Tibial nerve (tissue), 4 donors: ENCODE measurements around the gene UGT1A8. TPM values are rescaled to one million over a fixed set of nuclear protein-coding genes. Genes with fewer than 3 reads are reported as not detected.

Experiments used
- DNase-seq, 2 donors: peaks; one replicate each; pipeline ENCODE4 v3.0.0-alpha.2; 2019; ENCODE audit warnings: low spot score in 2 of 2
- H3K27ac ChIP-seq, 4 donors: fragments of 200-600 bp; sonication (generic) in 3 of 4; one replicate each; pipeline ENCODE4 v1.5.1; 2017 to 2019; ENCODE audit warnings: mild to moderate bottlenecking in 1 of 4
- H3K27me3 ChIP-seq, 2 donors: fragments of 200-600 bp; sonication (generic) in 1 of 2; one replicate each; pipeline versions ENCODE4 v1.5.1 to v1.6.0; 2017 to 2019
- H3K36me3 ChIP-seq, 3 donors: fragments of 200-600 bp; sonication (generic); one replicate each; pipeline ENCODE4 v1.5.1; 2018 to 2019
- H3K4me1 ChIP-seq, 4 donors: fragments of 200-600 bp; sonication (generic) in 3 of 4; one replicate each; pipeline ENCODE4 v1.5.1; 2017 to 2019
- H3K4me3 ChIP-seq, 4 donors: fragments of 200-600 bp; sonication (generic) in 3 of 4; one replicate each; pipeline ENCODE4 v1.5.1; 2017 to 2019; ENCODE audit warnings: mild to moderate bottlenecking in 1 of 4, moderate library complexity in 1 of 4
- H3K9me3 ChIP-seq, 4 donors: fragments of 200-600 bp; sonication (generic) in 3 of 4; one replicate each; pipeline ENCODE4 v1.5.1; 2017 to 2019
- EP300 ChIP-seq, 2 donors: sonication (generic); formaldehyde crosslinking; IDR thresholded peaks; one replicate each; pipeline ENCODE4 v1.6.1; 2017; ENCODE audit warnings: antibody characterized with exemption in 2 of 2, mild to moderate bottlenecking in 1 of 2
- POLR2A ChIP-seq, 2 donors: fragments of 450-650 bp; IDR thresholded peaks; one replicate each; pipeline ENCODE4 v1.6.1; 2017; ENCODE audit warnings: antibody characterized with exemption in 2 of 2, mild to moderate bottlenecking in 2 of 2, moderate library complexity in 2 of 2
- WGBS, 2 donors: methylation state at CpG; one replicate each; pipeline ENCODE4 v1.1.5; 2018; 5-methylcytosine and 5-hydroxymethylcytosine counted together
- total RNA-seq, 4 donors: library from RNA; depleted of rRNA; stranded (reverse); fragments of >200 nt; gene quantifications; one replicate each; pipeline ENCODE4 v1.1.0, GENCODE V29; 2016
- TF ChIP-seq, protein P1 (sequence below), 5 experiments: fragments of 200-600 bp in 3 of 5; fragments of 450-650 bp in 2 of 5; sonication (generic) in 3 of 5; IDR thresholded peaks; one replicate each; pipeline ENCODE4 v1.5.1; 2016 to 2019; ENCODE audit warnings: antibody characterized with exemption in 5 of 5, mild to moderate bottlenecking in 3 of 5, moderate library complexity in 2 of 5

UGT1A8 gene
- total RNA-seq, 4 donors from 2014 or later: not detected

DNA sequence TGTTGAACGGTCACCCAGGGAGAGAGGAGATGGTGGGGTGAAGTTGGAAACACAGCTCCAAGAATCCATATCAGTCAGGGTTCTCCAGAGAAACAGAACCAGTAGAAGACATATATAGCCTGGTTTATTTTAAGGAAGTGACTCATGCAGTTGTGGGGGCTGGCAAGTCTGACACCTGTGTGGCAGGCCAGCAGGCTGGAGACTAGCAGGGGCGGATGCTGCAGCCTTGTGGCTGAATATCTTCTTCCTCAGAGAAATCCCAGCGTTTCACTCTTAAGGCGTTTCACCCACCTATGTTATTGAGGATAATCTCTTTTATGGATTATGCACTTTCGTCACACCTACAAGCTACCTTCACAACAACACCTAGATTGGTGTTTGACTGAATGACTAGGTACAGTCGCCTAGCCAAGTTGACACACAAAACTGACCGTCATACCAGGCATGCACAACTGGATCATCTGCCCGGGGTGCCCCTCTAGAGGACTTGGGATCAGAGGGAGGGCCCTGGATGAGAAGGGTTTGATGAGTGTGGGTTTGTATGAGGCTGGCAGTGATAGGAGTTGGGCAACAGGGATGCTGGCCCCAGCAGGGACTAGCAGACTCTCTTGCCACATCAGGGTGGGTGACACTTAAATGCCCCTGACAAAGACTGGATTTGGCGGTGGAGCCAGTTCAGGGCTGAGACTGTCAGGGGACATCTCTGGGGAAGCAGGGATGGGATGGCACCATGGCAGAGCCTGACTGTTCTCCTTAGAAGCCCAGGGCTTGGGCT, 184.1 kb downstream of the UGT1A8 start:
- H3K27me3 ChIP-seq: no peaks in the 10 kb centered on the region
- 75 to 79% methylated on average over 9 of the region's 9 CpGs for WGBS, 2 donors
- no peak overlapping the region for H3K27ac ChIP-seq
- TF ChIP-seq, protein P1, sequence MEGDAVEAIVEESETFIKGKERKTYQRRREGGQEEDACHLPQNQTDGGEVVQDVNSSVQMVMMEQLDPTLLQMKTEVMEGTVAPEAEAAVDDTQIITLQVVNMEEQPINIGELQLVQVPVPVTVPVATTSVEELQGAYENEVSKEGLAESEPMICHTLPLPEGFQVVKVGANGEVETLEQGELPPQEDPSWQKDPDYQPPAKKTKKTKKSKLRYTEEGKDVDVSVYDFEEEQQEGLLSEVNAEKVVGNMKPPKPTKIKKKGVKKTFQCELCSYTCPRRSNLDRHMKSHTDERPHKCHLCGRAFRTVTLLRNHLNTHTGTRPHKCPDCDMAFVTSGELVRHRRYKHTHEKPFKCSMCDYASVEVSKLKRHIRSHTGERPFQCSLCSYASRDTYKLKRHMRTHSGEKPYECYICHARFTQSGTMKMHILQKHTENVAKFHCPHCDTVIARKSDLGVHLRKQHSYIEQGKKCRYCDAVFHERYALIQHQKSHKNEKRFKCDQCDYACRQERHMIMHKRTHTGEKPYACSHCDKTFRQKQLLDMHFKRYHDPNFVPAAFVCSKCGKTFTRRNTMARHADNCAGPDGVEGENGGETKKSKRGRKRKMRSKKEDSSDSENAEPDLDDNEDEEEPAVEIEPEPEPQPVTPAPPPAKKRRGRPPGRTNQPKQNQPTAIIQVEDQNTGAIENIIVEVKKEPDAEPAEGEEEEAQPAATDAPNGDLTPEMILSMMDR (IDR thresholded peaks at IDR 0.05): no peak
- TF ChIP-seq POLR2A (IDR thresholded peaks at IDR 0.05) (no peak), EP300 (IDR thresholded peaks at IDR 0.05) (no peak)
- no peaks in the 10 kb centered on the region for H3K36me3 ChIP-seq
- no peak overlapping the region for H3K4me3 ChIP-seq
- no peaks in the 10 kb centered on the region for H3K4me1 ChIP-seq
- H3K9me3 ChIP-seq: no peaks in the 10 kb centered on the region
- DNase-seq: no peak

DNA sequence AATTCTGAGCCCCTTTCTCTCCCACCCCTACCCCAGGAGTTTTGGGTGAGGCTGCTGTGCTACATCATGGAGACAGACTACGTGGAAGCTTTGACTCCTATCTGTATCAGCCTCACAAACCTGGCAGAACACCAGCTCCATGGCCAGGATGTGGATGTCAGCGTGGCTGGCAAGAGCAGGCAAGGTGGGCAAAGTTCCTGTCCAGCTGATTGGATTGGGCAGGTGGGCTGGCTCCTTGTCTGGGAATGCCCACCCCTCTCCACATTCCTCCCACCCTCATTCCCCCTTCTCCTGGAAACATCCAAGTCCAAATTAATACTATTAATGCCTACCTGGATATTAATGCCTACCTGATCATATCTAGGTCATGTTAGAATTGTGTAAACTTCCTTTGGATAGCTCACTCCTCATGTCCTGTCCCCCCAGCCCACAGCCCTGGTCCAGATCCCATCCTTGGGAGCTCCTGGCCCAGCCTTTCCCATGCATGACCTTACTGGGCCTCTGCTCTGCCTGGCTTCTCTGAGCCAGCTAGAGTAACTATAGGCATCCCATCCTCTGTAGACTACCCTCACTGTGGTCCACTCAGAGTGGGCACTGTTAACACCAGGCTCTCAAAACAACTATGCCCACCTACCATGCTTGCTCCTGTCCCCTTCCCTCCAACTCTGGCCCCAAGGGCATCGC, 184.8 kb downstream of the UGT1A8 start:
- no peak overlapping the region for H3K27ac ChIP-seq
- TF ChIP-seq POLR2A (IDR thresholded peaks at IDR 0.05) (no peak), EP300 (IDR thresholded peaks at IDR 0.05) (no peak)
- TF ChIP-seq, protein P1 (IDR thresholded peaks at IDR 0.05): no peak
- DNase-seq: no peak
- WGBS, 2 donors: 68 to 78% methylated on average over 3 of the region's 3 CpGs
- H3K27me3 ChIP-seq: no peaks in the 10 kb centered on the region
- no peaks in the 10 kb centered on the region for H3K9me3 ChIP-seq
- no peaks in the 10 kb centered on the region for H3K36me3 ChIP-seq
- H3K4me3 ChIP-seq: no peak overlapping the region
- H3K4me1 ChIP-seq: no peaks in the 10 kb centered on the region

DNA sequence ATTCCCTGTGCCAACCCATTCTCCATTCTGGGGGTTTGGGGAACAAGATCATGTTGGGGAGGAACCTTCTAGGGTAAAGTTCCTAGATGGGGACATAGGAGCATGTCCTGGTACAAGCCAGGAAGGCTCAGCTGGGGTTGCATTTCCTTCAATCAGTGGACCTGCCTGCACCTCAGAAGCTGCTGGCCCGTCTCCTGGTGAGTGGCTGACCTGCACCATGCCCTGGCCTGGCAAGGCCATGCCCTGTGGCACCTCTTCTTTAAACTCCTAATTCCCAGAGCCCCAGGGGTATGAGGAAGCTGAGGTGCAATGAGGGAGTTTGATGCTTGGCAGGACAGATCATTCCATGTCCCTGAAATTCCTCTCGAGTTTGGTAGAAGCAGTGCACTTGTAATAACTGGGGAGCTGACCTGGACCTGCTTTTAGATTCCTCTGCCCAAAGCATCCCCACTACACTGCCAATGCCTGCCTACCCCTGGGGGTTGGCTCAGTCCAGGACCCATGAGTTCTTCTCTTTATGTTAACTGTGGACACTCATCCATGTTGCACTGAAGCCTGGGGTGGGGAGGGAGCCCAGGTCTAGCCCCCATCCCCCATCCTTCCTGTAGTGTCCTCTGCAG, 186.0 kb downstream of the UGT1A8 start:
- Histone ChIP-seq H3K4me3 (no peak overlapping the region), H3K27me3 (no peaks in the 10 kb centered on the region), H3K27ac (no peak overlapping the region), H3K4me1 (no peaks in the 10 kb centered on the region), H3K9me3 (no peaks in the 10 kb centered on the region), H3K36me3 (no peaks in the 10 kb centered on the region)
- 73 to 82% methylated on average over 2 of the region's 2 CpGs for WGBS, 2 donors
- TF ChIP-seq EP300 (IDR thresholded peaks at IDR 0.05): no peak
- TF ChIP-seq POLR2A (IDR thresholded peaks at IDR 0.05): no peak
- DNase-seq: no peak

DNA sequence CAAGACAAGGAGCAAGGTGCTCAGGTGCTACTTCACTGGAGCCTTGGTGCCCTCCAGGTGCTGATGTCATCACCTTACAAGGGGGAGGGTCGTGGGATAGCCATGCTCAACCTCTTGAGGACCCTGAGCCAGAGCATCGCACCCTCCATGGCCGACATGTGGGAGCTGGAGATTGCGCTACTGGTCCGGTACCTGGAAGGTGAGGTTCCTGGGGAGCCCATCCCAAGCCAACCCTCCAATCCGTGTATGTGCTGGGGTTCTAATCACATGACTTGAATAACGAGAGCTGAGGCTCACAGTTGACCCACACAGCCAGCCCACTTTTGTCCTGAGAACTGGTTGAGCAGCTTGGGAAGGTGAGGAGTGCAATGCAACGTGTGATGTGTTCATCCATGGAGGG, 186.6 kb downstream of the UGT1A8 start:
- WGBS, 2 donors: 68% methylated on average over 8 of the region's 8 CpGs
- no peaks in the 10 kb centered on the region for H3K4me1 ChIP-seq
- H3K36me3 ChIP-seq: no peaks in the 10 kb centered on the region
- H3K27ac ChIP-seq: no peak overlapping the region
- H3K4me3 ChIP-seq: no peak overlapping the region
- DNase-seq: no peak
- no peaks in the 10 kb centered on the region for H3K27me3 ChIP-seq
- TF ChIP-seq POLR2A (IDR thresholded peaks at IDR 0.05) (no peak), EP300 (IDR thresholded peaks at IDR 0.05) (no peak)
- TF ChIP-seq, protein P1 (IDR thresholded peaks at IDR 0.05): no peak
- H3K9me3 ChIP-seq: no peaks in the 10 kb centered on the region

DNA sequence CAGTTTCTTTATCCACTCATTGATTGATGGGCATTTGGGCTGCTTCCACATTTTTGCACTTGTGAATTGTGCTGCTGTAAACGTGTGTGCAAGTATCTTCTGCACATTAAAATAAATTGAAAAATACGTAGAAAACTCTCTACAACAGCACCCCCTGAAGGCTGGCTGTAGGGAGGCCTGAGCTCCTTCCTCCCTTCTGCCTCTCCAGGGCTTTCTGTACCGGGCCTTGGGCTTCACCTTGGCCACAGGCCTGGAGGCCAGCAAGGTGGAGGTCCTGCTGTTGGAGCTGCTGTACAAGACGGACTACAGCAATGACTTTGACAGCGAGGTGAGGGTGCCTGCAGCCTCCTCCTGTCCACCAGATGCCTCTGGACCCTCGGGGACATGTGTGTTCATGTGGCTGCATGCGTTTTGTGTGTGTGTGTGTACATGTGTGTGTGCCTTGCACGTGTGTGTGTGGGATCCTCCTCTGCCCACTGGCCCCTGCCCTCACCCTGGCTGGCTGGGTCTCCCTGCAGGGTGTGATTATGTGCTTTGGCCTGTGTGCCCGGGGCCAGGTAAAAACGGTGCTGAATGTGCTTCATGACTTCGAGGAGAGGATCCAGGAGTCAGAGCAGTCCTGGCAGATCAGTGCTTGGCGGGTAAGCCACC, 189.9 kb downstream of the UGT1A8 start:
- DNase-seq: no peak

More for the DNA sequence above, 189.9 kb downstream of the UGT1A8 start:
- TF ChIP-seq POLR2A (IDR thresholded peaks at IDR 0.05): no peak
- TF ChIP-seq, protein P1 (IDR thresholded peaks at IDR 0.05): no peak
- no peak for TF ChIP-seq EP300 (IDR thresholded peaks at IDR 0.05)
- Histone ChIP-seq H3K27ac (no peak overlapping the region), H3K4me3 (no peak overlapping the region), H3K9me3 (no peaks in the 10 kb centered on the region), H3K27me3 (no peaks in the 10 kb centered on the region), H3K4me1 (no peaks in the 10 kb centered on the region), H3K36me3 (no peaks in the 10 kb centered on the region)
- WGBS, 2 donors: 61 to 78% methylated on average over 11 to 12 of the region's 12 CpGs
